NCI-H69 (cell line): ENCODE results near the gene PLCL1.

Experiments
- DNase-seq: peaks from one replicate; lab custom pipeline; 2025; lab: John Stamatoyannopoulos, UW

PLCL1 gene

GRCh38 chr2:197954328-197954727 lies 149.9 kb downstream of the PLCL1 start:
- no peak for DNase-seq

GRCh38 chr2:197958592-197959150 lies 154.3 kb downstream of the PLCL1 start:
- no peak for DNase-seq

GRCh38 chr2:197959383-197959782 lies 155.0 kb downstream of the PLCL1 start:
- no peak for DNase-seq

DNA sequence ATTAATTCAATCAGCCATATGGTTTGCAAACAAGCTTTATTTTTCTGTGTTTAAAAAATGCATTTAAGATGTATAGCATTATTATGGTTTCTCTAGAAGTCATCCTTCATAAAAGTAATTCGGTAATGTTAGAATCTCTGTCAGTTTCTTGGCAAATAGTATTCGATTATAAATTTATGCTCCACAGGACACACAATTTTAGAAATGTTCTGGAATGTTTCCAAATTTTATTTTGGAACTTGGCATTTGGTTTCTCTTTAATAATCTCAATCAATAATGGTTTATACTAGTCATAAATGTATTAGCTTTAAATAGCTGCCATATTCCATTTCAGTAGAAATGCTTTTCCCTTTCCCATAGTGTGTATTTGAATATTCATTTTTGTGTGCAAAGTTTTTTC lies 156.4 kb downstream of the PLCL1 start:
- no peak for DNase-seq

- no peak for DNase-seq
These were observed 160.3 kb downstream of the PLCL1 start for GRCh38 chr2:197964720-197965119.

DNA sequence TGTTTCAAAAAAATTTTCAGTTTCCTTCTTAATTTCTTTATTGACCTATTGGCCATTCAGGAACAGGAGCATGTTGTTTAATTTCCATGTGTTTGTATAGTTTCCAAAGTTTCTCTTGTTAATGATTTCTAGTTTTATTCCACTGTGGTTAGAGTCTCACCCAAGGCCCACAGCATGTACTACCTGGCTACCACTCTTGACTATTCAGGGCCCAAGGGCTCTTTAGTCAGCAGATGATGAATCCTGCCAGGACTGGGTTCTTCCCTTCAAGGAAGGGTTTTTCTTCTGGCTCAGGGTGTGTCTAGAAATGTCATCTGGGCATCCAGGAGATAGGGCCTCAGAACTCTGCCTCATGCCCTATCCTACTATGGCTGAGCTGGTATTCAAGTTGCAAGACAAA lies 161.4 kb downstream of the PLCL1 start:
- DNase-seq: no peak

DNA sequence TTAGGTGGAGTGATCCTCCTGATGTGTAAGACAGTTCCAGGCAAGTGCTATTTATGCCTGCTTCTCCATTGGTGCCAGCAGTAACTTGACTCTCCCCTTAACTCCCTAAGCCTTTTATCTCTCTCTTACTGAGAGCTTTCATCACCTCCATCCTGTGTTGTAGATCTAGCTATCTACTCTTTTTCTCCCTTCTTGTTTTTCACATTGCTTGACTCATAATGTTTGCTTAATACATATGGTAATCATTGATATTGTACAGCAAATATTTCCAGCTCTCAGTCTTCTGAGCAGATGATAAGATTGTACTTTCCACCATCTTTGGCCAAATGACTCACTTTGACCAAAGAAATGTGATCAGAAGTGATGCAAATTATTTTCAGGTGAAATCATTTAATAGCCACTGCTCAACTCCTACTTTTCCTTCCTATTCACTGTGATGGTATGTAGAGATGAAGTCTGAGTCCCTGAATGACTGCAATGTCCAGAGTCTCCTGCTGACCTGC lies 165.0 kb downstream of the PLCL1 start:
- no peak for DNase-seq

GRCh38 chr2:197972061-197972460 lies 167.7 kb downstream of the PLCL1 start:
- no peak for DNase-seq

DNA sequence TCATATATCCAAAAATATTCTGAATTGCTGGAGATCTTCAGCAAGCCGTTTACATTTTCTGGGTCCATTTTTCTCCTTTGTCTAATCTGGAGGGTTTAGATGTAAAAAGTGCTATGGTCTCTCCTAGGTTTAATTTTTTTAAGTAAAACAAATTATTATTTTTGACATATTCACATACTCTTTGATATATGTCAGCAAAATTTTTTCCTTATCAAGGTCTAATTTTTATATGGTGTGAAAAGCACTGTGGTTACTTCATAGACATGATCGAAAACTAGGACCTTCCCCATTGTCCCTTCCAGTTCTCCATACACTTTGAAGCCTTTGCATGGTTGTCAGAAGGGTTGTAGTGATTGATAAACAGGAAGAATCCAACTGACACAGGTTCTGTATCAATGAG lies 168.2 kb downstream of the PLCL1 start:
- no peak for DNase-seq

DNA sequence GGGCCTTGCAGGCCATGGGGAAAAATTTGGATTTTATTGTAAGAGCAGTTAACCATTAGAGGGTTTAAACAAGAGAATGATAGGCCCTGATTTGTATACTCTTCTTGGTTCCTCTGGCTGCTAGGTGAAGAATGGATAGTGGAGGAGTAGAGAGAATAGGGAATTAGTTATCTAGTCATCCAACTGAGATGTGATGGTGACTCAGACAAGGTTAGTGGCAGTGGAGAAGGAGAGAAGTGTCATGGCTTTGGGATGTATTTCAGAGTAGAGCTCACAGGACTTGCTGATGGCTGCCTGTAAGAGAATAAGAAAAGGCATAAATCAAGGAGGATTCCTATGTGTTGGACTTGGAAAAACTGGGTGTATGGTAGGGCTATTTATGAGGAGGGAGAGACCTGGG lies 169.4 kb downstream of the PLCL1 start:
- no peak for DNase-seq

DNA sequence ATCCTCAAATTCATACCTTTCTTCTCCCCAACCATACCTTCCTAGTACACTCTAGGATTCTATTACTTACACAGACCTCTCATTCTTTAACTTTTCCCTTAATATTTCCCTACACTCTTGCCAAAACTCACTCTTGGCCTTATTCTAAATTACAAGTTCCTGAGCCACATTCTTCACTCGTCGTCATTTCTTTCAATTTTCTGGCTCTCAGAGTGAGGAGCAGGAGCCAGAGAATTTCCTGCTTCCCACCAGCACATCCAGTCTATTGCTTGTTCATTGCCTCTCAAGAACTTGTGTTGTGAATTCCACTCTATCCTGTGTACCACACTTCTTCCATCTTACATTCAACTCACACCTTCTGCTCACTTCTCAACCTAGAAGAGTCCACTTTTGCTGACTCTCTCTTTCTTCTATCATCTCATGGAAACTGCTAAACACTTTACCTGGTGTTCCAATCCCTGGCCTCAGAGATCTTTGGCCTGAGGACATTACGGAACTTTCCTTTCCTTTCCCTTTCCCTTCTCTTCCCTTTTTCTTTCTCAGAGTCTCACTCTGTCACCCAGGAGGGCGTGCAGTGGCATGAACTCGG lies 171.6 kb downstream of the PLCL1 start:
- no peak for DNase-seq

GRCh38 chr2:197978971-197979370 lies 174.6 kb downstream of the PLCL1 start:
- no peak for DNase-seq

DNA sequence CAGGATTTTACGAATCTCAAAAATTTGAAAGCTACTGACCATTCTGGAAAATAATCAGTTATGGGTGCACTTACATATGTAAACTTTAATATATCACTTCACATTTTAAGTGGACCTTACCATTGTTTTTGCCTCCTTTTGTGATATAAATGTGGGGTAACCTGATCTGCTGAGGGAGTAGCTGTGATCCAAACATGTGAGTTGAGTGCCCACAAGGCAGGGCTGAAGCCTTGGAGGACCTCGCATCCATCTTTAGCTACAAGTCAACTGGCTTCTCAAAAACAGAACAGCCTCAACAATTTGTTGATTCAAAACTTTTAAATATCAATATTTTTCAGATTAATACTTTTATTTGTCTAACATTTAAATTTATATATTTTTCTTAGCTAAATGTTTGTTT lies 178.2 kb downstream of the PLCL1 start:
- peak; percentile 10 for DNase-seq

DNA sequence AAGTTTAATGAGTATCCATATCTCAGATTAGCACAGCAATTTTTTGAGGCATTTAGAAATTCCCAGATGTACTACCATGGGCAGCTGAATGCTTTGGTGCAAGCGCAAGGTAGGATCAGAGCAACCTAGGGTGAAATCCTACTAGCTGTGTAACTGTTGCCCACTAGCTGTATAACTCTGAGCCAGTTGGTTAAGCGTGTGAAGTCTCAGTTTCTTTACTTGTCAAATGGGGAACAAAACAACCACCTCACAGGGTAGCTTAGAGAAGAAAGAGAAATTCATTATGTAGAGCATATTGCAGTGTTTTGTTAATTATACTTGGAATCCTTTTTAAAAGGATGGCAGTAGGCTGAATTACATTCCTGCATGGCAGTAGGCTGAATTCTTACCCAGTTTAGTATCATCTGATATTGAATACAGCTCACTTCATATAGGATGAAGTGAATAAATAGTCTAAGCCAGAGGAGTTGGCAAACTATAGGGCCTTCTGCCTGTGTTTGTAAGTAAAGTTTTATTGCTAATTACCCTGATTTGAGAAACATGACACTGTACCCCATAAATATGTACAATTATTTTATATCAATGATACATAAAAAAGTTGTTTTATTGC lies 180.7 kb downstream of the PLCL1 start:
- DNase-seq: no peak

- DNase-seq: no peak
These were observed 182.6 kb downstream of the PLCL1 start for GRCh38 chr2:197986977-197987376.

GRCh38 chr2:197990356-197990755 lies 186.0 kb downstream of the PLCL1 start:
- no peak for DNase-seq

- DNase-seq: no peak
These were observed 188.2 kb downstream of the PLCL1 start for GRCh38 chr2:197992482-197993133.

- DNase-seq: no peak
These were observed 189.0 kb downstream of the PLCL1 start for GRCh38 chr2:197993363-197993762.

- no peak for DNase-seq
These were observed 189.4 kb downstream of the PLCL1 start for GRCh38 chr2:197993830-197994229.

DNA sequence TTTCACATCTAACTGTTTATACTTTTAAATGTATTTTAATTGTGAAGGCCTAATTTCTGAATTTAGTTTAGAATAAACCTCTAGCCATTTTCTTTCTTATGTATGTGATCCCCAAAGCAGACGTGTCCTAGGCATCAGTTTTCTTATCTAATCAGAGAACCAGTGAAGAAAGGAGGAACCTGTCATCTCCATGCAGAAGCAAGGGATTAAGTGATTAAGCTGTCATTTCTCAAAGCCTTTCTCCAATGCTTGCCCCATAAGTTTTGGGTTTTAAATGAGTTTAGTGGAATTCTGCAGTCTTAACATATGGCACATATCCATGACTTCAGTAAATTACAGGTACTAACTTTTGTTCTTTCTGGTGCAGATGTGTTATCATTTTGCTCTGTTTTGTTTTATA lies 190.4 kb downstream of the PLCL1 start:
- no peak for DNase-seq

DNA sequence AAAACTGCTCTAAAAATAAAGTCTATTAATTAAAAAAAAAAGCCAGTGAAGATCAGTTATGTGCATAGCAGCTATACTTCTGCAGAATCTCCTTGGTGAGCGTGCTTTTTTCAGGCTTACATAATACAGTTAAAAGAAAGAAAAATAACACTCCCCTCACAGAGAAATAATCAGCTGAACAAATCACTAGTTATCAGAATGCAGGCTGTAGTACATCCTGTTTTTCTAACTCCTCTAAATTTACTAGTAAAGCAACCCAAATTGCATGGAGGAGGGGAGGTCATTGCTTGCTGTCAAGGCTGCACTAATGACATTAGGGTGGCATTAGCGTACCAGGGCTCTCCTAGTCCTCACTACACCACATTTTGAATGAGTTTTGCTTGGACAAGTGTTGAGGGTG lies 192.2 kb downstream of the PLCL1 start:
- DNase-seq: no peak

- DNase-seq: no peak
These were observed 192.7 kb downstream of the PLCL1 start for GRCh38 chr2:197997083-197997541.

DNA sequence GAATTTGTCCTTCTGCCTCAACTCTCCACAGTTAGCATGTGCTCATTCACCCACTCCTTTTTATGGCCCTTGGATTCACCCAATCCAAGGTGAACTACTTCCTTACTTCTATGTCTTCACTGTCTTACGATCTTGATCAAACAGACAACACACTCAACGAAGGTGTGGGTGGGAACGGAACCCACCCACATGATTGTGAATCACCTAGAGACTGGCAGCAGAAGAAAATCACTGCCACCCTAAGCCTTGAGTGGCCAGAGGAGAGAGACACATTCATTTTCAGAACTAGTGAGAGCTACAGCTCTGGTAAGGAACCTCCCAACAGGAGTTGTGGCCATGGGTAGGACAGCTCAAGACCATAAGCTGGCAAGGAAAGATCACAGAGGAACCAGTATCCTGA lies 194.3 kb downstream of the PLCL1 start:
- no peak for DNase-seq
